GM19239 (cell line): ENCODE data around the gene LYPD1.

Experiments
- DNase-seq: peaks from one replicate; pipeline ENCODE4 v3.0.0; 2011; ENCODE audit warnings: low spot score; ENCODE audit not compliant: insufficient read length
- FAIRE-seq: peaks from 2 replicates; lab custom pipeline; 2011; peaks lifted over from hg19 to GRCh38; lab: Jason Lieb, UNC

The LYPD1 gene

DNA sequence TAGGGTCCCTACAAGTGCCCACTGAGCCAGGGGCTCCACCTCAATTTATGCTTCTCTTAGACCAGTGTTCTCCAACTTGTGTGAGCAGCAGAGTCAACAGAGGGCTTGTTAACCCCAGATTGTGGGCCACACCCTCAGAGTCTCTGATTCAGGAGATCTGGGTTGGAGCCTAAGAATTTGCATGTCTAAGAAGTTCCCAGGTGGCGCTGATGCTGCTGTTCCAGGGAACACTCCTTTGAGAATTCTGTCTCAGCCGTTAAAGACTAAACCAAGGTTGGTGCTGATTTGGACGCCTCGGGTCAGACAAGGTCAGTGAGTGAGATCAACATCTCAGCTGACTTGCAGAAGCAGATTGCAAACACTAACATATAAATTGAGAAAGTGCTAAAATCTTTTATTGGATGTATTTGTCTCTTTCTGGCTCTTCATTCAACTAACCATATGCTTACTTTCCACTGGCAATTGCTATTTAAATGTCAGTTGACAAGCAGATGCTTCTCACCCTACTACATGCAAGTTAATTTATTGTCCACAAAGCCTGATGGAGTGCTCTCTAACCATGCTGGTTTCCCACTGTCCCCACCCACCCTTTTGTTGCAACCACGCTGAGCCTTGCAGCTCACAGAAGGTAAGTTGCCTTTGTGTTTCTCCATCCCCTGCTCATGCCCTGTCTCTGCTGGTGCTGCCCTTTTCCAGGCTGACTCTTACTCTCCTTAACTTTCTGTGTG lies 31.5 kb downstream of the LYPD1 start:
- no peak for FAIRE-seq

DNA sequence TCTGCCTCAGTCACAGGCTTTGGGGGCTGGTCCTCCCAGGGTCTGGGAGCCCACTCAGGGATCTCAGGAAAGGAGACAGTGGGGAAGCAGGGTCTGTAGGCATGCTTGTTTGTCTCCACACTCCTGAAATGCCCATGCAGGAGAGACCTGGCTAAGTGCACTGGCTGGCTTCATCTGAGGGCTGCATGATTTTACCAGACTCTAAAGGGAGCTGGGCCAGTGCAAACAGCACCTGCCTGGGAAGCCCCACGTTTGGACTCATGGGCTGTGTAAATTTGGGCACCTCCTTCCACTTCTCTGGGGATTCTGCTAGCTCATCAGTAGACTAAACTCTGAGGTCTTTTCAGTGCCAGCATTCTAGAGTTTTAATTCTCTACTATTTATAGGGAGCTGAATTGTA lies 33.7 kb downstream of the LYPD1 start:
- FAIRE-seq (no peak), DNase-seq (no peak)

More for the DNA sequence above, 31.5 kb downstream of the LYPD1 start:
- DNase-seq: no peak

DNA sequence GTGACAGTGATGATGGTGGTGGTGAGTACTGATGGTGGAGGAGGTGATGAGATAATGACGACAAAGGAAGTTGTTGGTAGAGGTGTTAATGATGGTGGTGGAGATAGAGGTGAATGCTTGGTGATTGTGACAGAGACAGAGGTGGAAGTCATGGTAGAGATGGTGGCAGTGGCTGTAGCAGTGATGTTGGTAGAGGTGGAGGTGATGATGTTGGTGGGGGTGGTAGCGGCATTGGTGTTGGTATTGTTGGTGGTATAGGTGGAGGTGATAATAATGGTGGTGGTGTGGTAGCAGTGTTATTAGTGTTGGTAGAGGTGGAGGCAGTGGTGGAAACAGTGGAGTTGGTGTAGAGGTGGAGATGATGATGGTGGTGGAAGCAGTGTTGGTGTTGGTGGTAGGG lies 36.4 kb downstream of the LYPD1 start:
- no peak for DNase-seq
- no peak for FAIRE-seq

DNA sequence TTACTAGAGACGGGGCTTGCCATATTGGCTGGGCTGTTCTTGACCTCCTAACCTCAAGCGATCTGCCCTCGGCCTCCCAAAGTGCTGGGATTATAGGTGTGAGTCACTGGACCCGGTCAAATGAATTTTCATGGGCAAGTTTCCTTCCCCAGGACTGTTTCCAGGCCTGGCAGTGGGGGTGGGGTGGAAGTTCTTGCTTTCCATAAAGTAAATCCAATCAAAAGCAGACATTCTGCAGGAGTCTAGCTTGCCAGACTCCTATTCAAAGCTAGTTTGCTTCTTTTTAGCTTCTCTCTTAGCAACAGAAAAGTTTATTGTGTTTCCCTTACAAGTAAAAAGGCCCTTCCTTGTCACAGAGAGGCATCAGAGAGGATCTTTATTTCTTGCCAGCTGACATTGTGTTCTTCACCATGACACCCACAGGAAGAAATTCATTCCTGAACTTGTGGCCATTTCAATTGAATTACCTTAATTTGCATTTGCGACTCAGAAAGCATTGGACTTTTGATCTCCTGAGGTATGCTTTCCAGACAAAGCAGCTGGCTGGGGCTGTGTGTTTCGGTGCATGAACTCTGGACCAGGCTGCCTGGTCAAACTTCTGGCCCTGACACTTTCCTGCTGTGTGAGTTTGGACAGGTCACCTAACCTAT lies 37.9 kb downstream of the LYPD1 start:
- FAIRE-seq: no peak

DNA sequence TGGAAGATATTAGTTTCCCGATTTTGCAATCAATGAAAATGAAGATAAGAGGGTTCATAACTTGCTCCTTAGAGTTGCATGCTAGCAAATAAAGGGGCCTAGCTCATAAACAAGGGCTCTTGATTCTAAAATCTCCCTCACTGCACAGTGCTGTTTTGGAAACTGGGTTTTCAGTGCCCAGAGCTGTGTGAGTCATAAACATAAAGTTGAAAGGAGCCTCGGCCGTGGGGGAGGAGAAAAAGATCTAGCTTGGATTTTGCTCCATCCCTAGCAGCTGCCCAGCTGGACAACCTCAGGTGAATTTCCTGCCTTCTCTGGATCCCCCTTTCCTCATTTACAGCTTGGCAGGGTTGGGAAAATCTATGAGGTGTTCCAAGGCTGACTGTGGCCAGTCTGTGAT lies 42.5 kb downstream of the LYPD1 start:
- DNase-seq (no peak), FAIRE-seq (no peak)

More for the DNA sequence above, 37.9 kb downstream of the LYPD1 start:
- DNase-seq: no peak

DNA sequence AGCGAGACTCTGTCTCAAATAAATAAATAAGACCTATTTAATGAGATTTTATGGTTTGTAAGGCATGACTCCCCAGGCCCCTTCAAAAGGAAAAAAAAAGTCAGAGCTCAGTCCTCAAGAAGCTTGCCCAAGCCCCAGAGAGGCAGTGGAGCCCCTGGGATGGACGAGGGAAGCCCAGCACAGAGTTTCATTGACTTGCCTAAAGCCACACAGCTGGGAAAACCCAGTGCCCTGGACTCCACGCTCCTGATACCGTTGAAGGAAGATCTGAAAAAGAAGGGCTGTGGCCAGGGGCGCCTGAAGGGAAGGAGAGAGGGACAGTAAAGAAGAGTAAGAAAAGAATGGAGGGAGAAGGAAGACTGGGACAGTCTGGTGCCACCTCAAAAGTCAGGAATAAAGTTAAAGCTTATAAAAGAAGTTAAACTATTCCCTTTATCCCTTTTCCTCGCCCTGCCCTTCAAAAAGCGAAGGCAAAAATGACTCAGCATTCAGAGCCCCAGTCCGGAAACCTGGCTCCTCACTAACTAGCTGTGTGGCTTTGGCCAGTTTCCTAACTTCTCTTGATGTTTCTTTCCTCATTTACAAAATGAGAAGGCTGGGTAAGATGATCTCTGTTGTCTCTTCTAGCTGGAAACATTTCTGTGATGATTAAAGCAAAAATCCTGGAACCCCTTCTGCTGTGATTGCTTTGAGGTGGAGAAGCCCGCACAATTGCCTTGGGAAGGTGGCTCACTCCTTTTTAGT lies 46.7 kb downstream of the LYPD1 start:
- DNase-seq: no peak
- no peak for FAIRE-seq

DNA sequence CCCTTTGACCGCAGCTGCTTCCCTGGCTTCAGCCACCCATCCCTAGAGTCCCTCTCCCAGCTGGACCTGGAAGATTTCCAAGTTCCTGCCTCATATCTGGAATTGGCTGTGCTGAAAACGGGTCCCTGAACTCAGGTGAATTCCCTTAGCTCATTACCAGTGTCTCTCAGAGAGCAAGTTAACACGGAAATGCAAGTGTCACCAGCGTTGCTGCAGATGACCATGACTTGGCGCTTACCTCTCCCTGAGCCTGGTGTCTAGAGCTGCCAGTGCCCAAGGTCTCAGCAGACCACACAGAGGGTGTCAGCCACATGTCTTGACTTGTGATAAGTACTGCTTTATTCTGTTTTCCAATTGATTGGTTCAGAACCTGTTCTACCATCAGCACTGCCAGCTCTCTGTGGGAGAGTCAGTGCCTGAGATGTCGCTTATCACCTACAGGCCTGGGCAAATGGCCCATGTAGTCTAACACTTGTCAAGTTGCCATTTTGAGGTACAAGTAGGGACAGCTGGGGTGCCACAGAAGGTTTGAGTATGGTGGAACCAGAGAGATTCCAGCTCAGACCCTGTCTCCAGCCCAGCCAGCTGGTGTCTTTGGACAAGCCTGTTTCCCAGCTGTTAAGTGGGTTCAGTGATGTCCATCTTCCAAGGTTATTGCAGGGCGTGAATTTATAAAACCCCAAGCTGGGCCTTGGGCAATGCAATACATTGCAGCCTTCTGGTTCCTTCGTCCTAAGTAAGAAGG lies 48.7 kb downstream of the LYPD1 start:
- FAIRE-seq (no peak), DNase-seq (no peak)

DNA sequence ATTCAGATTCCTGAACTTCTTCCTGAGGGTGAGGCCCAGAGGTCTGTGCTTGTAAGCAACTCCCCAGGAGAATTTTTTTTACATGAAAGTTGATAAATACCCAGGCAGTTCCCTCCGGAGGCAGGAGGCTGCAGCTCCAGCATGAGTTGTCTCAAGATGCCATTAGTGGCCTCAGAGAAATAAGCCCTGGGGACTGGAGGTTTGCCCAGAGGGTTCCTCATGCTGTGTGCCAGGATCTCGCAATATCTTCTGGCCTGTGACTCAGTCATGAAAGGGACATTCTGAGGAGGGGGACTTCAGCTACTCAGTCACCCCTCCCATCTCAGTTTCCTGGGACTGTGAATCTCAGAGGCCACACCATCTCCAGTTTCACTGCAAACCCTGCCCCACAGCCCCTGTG lies 49.9 kb downstream of the LYPD1 start:
- FAIRE-seq: no peak
- no peak for DNase-seq

DNA sequence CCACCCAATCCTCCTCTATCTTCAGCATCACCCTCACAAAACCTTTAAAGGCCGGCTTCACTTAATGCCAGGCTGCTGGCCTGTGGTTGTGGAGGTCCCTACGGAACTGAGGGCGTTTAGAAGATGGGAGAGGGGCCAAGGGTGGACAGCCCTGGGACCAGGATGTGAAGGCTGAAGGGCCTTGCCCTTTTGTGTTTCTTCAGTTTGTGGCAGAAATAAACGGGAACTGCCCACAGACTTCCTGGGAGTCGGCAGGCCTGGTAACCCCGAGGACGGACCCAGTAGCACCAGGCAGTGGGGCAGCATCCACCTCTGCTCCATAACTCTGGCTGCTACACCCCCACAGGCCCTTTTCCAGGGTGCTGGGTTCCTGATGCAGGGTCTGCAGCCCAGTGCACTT lies 51.3 kb downstream of the LYPD1 start:
- FAIRE-seq (no peak), DNase-seq (no peak)

DNA sequence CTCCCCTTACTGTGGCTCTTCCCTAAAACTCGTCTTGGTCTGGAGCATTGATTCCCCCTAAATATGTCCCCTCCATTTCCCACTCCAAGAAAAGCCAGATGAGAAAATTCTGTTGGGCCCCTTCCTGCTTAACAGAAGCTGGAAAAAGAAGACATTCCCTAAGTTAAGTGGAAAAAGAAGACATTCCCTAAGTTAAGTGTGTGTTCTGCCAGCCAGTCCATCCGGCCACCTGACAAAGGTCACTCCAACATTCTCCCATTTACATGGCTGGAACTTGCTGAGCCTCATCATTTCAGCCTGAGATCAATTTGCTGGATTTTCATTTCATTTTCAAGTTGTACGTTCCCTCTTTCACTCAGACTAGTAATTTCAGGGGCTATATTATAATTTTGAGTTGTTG lies 52.0 kb downstream of the LYPD1 start:
- no peak for FAIRE-seq
- DNase-seq: no peak

DNA sequence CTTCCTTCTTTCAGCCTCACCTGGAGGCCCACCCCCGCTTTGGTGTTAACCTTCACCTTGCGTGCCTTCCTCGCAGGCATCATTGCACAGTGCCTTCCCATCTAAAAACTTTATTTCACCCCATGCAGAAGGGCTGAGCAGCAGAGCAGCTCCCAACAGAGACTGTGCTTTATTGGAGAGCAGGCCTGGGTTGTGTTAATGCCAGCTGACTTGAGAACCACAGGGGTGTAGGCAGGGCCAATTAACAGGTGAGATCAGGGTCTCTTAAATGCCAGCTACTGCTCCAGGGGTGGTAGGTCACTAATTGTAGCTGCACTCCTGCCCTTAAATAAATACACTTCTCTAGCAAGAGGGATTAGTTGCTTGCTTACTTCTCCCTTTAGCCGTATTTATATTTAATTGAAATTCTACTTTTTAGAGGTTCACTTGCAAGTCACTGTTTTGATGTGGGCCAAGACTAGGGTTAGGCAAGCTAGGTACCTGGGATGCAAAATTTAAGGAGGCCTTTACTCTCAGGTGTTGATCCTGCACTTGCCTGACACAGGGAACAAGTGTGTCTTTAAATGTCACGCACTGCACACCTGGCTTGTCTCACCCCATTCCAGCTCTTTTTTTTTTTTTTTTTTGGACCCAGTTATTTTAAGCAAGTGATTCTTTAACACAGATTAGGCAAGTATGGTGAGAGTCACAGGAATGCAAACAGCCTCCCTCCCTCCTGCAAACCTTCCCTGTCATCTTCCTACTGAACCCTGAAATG lies 54.5 kb downstream of the LYPD1 start:
- no peak for FAIRE-seq
- no peak for DNase-seq

DNA sequence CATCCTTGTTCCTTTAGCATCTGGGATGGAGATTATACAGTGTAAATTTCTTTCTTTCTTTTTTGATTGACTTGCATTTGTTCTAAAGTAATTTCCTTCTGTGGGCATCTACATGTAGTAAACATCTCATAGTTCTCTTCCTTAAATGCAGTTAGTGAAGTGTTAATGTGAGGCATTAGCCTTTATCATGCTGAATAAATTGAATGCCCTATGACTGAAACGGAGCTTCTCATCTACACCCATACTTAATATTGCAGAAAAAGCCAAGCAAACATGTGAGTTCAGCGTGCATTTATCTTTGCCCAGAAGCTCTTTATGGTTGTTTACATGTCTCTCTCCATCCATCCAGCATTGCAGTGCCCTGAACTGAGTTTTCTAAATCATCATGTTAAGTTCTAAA lies 58.3 kb downstream of the LYPD1 start:
- FAIRE-seq (no peak), DNase-seq (no peak)

DNA sequence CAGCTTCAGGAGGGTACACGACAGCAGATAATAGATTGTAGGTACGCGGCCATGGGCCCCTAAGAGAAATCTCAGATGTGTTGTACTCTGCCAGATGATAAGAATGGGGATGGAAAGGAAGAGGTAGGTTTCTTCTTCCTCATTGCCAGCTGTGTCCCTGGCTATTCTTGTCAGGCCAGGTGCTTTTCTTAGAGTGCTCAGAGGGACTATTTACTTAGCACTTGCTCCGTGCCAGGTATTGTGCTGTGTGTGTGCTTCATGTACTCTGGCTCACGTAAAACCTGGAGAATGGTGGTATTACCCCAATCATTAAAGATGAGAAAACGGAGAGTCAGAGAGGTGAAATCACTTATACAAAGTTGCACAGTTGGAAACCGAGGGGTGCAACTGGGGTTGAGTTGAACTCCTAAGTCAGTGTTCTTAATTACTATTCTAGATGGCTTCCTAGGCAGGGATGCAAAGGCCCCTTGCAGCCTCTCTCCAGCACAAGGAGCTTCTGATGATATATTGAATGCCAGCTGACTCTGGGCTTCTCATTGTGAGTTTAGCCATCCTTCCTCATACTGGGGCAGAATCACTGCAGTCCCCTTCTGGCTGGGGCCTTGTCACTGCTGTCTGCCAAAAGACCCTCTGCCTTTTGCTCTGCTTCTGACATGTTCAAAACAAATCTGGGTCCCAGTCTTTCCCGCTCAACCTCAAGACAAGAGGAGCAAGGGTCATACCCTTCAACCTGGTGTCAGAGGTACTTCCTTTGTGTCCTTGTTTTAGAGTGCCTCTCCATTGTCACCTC lies 60.7 kb downstream of the LYPD1 start:
- DNase-seq (no peak), FAIRE-seq (no peak)

DNA sequence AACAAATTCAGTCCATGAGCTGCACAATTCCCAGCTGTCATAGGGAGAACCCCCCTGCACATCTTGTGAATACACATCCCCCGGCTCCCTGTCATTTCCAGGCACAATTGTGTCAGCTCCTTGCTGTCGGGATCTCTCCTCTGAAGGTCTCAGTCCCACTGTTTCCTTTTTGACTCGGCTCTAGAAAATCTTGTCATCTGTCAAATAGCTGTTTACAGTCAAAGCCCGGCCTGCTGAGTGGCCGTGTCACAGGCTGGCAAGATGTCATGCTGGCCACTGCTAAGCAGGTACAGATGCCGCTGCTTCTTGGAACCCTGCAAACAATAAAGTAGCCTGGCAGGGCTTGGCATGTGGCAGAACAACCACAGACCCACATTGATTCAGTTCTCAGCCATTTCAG lies 61.7 kb downstream of the LYPD1 start:
- no peak for DNase-seq
- FAIRE-seq: no peak

DNA sequence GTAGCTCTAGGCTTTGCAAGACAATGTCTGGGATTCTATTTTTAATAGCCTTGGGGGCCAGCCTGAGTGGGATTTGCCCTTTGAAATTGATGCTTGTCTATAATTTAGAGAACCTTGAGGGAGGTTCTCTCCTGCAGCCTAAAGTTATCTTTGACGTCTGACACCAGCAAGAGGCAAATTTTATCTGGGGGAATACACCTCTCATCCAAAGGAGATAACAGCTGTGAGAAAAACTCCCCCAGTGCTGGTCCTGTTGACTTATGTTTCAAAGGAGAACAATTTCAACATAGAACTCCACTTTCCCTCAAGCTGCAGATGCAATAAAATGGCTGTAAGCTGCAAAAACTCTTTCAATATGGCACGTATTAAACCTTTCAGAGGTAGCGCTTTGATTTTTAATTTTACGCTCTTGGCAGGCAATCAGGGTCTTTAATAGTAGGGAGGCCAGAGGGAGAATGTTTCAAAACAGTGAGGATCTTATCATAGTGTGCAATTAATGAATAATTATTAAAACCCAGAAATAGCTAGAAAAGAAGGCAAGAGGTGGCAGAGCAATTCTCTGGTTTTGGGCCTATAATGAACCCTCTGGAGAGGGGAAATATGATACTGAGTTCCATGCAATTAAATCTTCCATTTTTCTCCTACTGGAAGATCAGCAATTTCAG lies 62.4 kb downstream of the LYPD1 start:
- DNase-seq (no peak), FAIRE-seq (no peak)

DNA sequence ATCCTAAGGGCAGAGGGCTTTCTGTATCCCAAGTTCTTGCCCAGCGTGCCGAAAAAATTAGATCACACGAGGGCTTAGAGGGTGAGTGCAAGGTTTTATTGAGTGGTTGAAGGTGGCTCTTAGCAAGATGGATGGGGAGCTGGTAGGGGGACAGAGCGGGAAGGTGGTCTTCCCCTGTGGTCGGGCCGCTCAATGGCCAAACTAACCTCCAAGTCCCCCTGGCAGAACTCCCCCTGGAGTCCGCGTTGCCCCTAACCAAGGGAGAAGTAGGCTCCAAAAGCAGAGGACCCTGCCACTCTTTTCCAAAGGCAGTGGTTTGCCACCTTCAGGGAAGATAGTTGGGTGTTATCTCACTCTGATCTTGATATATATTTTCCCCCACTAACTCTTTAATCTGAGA lies 63.4 kb downstream of the LYPD1 start:
- DNase-seq (no peak), FAIRE-seq (no peak)

DNA sequence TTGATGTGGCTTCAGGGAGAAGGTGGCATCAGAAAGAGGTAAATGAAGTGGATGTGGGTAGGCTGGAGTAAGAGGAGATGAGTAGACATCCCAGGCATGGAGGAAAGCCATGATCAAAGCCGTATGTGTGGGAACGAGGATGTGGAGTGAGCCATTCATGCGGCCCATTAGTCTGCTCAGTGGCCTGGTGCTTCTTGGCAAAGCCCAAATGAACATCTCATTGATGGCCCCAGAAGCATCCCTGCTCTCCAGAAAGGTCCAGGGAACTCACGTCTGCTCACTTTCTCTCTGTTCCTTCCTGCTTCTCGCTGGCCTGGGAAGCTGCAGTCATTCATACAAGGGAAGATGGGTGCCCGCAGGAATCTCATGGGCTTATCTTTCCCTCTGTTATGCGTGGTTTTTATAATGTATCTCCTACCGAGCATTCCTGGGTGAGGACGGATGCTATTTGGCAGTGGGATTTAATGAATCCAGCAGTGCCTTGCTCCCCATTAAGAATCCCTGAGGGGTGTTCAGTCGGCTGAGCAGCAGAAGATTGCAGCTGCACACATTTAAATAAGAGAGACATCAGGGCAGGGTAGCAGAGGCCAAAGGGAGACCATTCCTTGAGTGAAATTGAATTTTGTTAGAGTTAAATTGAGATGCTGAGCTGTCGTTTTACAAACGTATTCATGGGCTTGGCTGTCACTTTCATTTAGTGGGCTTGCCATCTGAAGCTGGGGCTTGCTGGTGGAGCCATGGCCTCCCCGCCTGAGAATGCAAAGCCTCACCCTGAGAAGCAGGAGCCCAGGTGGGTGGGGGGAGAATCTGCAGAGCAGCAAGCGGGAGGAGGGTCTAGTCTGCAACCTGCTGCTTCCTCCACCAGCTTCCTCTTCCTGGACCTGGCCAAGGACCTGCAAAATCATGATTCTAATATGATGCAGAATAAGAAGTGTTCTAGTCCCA lies 64.5 kb downstream of the LYPD1 start:
- no peak for DNase-seq
- FAIRE-seq: no peak

DNA sequence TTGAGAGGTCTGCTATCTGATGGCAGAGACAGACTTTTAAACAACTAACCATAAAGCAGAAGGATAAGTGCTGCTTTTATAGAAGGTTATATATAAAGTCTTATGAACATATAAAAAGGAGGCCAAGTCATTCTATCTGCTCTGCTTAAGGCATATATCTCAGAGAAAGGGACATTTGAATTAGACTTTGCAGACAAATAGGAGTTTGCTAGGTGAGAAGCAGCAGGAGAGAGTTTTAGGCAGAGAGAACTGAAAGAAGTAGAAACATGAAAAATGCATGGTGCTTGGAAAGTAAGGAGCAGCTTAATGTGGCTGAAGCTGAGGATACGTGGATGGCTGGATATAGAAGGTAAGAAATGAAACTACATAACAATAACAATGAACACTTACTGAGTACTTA lies 65.4 kb downstream of the LYPD1 start:
- FAIRE-seq (no peak), DNase-seq (no peak)
